Stimulated activated CD4-positive, alpha-beta T cell treated with anti-CD3 and anti-CD28 coated beads, Interleukin-15, amount 100 ng/mL, for 1 hour (primary cell): ENCODE measurements around the gene ZNF558.
"Not testable (repeated sequence)": the region's sequence is repeated elsewhere in the genome, so short reads cannot be mapped to it uniquely, and the experiment has no call there.

Experiments
- DNase-seq, 2 donors: peaks; one replicate each; pipeline ENCODE4 v3.0.0-alpha.2; 2020; ENCODE audit warnings: low read depth in 1 of 2, low spot score in 1 of 2

Gene ZNF558

DNA sequence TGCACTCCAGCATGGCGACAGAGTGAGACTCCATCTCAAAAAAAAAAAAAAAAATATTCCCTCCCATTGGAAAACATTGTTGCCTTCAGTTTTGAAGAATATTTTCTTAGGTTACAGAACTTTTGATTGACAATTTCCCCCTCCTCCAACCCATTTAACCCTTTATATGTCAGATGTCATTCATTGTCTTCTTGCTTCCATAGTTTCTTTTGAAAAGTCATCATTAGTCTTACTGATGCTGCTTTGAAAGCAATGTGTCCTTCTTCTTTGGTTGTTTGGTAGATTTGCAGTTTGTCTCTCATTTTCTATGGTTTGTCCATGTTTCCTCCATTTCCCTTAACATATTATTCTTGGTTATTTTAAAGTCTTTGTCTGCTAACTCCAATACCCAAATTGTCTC is 25.4 kb downstream of the ZNF558 start:
- no peak for DNase-seq

DNA sequence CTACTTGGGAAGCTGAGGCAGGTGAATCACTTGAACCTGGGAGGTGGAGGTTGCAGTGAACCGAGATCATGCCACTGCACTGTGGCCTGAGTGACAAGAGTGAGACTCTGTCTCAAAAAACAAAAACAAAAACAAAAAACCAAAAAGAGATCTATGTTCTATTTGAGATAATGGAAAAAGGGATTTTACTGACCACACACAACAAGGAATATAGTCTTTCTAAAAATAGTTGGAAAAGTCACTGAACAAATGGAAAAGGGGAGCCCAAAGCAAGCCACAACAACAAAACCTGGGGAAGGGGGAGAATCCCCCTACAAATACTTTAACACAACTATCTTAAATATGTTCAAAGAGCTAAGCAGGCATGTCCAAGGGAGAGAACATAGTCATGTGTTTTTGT is 37.3 kb downstream of the ZNF558 start:
- DNase-seq: no peak

DNA sequence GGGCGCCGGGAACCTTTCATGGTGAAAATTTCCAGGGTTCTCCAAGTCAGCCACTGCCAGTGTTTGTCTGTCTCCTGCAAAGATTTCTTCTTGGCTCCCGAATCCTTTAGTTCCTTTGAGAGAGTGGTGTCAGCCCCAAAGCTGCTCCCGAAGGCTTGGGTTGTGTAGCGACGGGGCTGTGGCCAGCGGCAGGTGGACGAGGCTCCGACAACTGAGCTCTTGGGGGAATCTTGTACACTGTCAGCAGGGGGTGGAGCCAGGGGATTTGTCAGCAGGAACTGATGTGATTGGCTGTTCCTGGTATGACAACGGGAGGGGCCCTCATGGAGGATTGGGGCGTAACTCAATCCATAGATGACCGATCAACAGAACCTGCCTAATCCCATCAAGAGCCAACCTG is 58.5 kb downstream of the ZNF558 start:
- not testable (repeated sequence) for DNase-seq

DNA sequence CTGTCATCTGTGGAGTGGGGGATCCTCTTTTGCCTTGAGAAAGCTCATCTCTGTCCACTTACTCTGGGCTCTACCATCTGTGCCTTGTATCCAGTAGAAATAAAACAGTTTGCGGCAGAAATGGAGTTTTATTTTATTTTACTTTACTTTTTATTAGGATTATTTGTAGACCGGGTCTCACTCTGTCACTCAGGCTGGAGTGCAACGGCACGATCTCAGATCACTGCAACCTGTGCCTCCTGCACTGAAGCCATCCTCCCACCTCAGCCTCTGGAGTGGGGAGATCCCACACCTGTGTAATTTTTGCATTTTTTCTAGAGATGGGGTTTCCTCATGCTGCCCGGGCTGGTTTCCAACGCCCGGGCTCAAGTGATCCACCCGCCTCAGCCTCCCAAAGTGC is 62.8 kb downstream of the ZNF558 start:
- not testable (repeated sequence) for DNase-seq

DNA sequence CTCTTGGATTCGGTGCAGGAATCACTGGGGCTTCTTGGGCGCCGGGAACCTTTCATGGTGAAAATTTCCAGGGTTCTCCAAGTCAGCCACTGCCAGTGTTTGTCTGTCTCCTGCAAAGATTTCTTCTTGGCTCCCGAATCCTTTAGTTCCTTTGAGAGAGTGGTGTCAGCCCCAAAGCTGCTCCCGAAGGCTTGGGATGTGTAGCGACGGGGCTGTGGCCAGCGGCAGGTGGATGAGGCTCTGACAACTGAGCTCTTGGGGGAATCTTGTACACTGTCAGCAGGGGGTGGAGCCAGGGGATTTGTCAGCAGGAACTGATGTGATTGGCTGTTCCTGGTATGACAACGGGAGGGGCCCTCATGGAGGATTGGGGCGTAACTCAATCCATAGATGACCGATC is 64.8 kb downstream of the ZNF558 start:
- DNase-seq: not testable (repeated sequence)
